ENCODE data around the gene KRTAP6-2. TPM values are rescaled to one million over a fixed set of nuclear protein-coding genes. Genes with fewer than 3 reads are reported as not detected.

KRTAP6-2 gene
- total RNA-seq: not detected

GRCh38 chr21:30598802-30599201 is at the start of gene KRTAP6-2:
Gene KRTAP6-2 (minus strand): TSS chr21:30598902. CDS start chr21:30598874, 28 bp downstream.
- CTCF ChIA-PET: no interaction called here
- POLR2A ChIA-PET: no interaction called here

- CTCF ChIA-PET: no interaction called here
- POLR2A ChIA-PET: no interaction called here
Measured at GRCh38 chr21:30646904-30647414, 48.3 kb upstream of the KRTAP6-2 start.

- ChIA-PET CTCF (no interaction called here), POLR2A (interaction anchor here (1.2 kb wide), 1 partner anchor 194 kb away, joined by 3 read pairs; no protein-coding TSS in a partner anchor)
Measured at GRCh38 chr21:30642564-30642963, 43.9 kb upstream of the KRTAP6-2 start, which contains the start of gene KRTAP20-3. Gene KRTAP20-3 (plus strand): TSS chr21:30642864.

DNA sequence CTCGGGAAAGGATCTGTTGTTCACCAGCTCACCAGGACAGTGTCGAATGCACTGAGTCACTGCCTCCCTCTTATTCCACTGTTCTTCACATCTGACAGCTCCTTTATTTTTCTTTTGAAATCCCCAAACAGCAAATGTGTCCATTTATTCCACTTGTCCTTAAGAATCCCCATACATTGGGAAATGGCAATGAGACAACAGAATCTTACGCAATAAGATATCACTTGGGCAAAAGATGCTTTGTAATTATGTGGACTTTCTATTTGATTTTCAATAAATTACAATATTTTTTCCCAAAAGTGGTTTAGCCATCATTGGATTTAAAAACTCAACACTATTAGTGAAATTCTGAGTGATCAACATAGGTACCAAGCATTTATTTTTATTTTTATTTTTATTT is 40.0 kb upstream of the KRTAP6-2 start:
- ChIA-PET CTCF (no interaction called here), POLR2A (no interaction called here)

DNA sequence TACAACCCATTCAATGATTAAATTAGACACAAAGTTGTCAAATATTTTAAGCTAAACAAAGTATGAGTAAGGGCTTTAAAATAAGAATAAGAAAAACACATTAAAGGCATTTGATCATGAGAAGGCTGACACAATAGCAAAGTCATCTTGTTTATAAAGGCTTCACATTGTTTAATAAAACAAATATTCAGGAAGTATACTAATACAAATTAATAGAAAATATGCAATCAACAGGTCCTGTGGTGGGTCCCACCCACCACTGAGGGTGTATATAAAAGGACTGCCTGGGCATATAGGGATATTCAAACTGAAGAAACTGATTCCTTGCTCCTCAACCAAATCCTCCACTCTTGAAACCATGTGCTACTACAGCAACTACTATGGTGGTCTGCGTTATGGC is 36.2 kb upstream of the KRTAP6-2 start, which contains the start of gene KRTAP20-2:
KRTAP20-2 (plus strand) TSS at position 301 of the 400 bp plus-strand sequence; CDS start at position 359, 58 bp downstream.
- ChIA-PET CTCF (no interaction called here), POLR2A (no interaction called here)

DNA sequence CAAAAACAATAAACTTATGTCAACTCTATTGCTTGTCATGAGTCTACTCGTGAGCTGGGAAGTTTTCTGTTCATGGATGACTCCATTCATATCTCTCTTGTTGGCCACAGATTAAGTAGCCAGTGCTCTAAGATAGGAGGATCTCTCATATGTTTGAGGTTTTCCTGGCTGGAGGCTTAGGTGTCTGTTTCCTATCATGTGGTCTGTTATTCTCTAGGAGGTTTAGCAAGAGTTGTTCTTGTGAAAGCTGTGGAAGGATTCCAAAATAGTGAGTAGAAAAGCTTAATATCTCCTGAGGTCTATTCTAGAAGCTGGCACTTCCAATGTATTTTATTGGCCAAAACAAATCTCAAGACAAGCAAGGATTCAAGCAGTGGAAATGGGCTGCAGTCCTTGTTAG is 30.5 kb upstream of the KRTAP6-2 start:
- CTCF ChIA-PET: no interaction called here
- POLR2A ChIA-PET: no interaction called here

- ChIA-PET CTCF (no interaction called here), POLR2A (no interaction called here)
Measured at GRCh38 chr21:30628109-30628508, 29.4 kb upstream of the KRTAP6-2 start.

- POLR2A ChIA-PET: no interaction called here
- CTCF ChIA-PET: no interaction called here
Measured at GRCh38 chr21:30625449-30626165, 26.9 kb upstream of the KRTAP6-2 start.

DNA sequence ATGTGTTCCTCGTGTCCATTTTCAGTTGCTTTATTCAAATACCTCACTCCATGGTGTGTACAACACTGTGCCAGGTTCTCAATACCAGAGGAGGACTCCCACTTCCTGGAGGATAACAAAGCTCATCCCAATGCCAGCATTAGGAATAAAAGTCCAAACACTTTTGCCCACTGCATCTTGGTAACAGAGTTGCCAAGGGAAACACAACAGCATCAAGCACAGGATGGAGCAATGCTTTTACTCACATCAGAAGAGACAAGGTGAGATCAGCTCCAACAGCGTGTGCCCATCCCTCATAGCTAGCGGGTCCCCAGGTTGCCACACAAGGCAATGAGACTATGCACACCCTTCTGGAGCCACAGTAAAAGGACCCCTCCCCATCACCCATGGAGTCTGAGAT is 24.7 kb upstream of the KRTAP6-2 start:
- ChIA-PET POLR2A (no interaction called here), CTCF (no interaction called here)

DNA sequence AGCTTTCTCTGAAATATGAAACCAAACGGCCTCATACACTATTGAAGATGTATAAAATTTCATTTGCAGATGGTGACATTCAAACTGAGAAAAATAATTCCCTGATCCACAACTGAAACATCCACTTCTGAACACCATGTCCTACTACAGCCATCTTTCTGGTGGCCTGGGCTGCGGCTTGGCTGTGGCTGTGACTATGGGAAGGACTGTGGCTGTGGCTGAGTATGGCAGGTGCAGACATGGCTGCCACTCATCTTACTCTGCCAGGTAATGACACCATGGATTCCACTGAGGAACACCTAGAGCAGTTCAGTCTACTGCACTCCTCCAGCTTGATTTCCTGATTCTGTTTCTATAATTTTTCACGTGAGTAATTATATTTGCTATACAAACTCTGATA is 21.8 kb upstream of the KRTAP6-2 start, which contains the start of gene KRTAP20-4:
KRTAP20-4 (plus strand) TSS at position 106 of the 400 bp plus-strand sequence.
- ChIA-PET CTCF (no interaction called here), POLR2A (interaction anchor here (0.5 kb wide), 1 partner anchor 447 kb away, joined by 3 read pairs; no protein-coding TSS in a partner anchor)

DNA sequence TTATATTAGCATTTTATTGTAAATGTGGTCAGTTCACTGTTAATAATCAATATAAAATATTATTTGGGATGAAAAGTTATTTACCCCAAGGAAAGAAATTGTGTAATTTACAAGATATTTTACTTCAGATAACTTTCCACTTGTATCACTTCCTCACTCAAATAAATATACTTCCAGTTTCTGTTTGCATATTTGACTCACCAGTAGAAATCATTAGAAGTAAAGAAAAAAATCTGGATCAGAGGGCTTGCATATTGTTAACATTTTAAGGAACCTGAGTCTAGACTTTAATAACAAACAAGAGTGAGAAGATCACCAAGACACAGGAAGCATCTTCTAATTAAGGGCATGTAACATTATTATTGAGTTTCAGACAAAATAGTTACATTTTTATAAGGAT is 21.4 kb upstream of the KRTAP6-2 start:
- POLR2A ChIA-PET: interaction anchor here (0.5 kb wide), 1 partner anchor 447 kb away, joined by 3 read pairs; no protein-coding TSS in a partner anchor
- CTCF ChIA-PET: no interaction called here

GRCh38 chr21:30616125-30616524 is 17.4 kb upstream of the KRTAP6-2 start, which contains the start of gene KRTAP20-1:
Gene KRTAP20-1 (plus strand): TSS chr21:30616425. CDS start chr21:30616455, 30 bp downstream.
- ChIA-PET CTCF (no interaction called here), POLR2A (no interaction called here)

DNA sequence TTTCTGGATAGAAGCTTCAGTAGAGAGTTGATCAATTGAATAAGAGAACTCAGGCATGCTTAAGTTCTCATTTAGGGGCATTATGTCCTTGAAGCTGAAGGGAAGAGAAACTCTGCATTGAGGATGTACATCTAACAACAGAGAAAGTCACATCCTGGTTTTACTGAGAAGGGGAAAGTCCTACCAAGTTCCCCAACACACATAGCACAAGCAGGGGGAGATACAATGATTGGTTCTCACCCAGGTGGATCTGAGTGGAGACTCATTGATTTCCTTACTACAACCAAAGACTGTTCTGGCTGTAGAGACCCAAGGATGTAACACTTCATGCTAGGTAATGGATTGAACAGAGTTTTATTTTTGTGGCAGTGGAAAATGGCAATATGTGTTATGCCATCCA is 16.5 kb upstream of the KRTAP6-2 start:
- ChIA-PET CTCF (no interaction called here), POLR2A (no interaction called here)

DNA sequence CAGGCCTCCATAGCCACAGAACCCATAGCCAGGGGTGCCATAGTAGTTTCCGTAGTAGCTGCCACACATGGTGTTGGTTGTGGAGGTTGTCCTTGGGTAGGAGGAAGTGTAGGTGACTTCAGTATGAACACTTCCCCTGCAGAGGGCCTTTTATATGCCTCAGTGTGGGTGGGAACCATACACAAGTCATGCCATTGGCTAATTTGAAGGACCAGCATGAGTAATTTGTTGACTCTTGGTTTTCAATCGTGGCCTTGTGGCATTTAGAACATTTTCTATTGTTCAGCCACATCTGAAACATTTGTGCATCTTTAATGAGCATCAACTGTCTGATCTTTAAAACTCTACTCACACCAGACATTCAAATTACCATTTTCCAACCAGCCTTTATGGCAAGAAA is 15.1 kb upstream of the KRTAP6-2 start, which contains the start of gene KRTAP6-1:
KRTAP6-1 (minus strand) TSS at position 95 of the 400 bp plus-strand sequence; CDS start at position 69, 26 bp downstream.
- POLR2A ChIA-PET: no interaction called here
- CTCF ChIA-PET: no interaction called here

DNA sequence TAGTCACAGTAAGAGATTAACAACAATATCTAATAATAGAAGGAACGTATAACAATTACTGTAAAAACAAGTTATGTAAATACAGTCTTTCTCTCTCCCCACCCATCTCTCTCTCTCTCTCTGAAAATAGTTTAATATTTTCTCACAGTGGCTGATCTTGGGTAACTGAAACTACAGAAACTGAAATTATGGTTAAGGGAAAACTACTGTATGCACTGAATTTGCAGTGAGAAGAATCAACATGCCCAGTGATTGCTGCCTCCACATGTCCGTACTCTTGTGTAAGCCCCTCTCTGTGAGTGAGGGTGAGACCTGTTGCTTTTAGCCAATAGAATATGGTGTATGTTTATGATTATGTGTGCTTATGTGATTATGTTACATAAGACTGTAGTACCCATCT is 13.4 kb upstream of the KRTAP6-2 start:
- CTCF ChIA-PET: no interaction called here
- POLR2A ChIA-PET: no interaction called here

DNA sequence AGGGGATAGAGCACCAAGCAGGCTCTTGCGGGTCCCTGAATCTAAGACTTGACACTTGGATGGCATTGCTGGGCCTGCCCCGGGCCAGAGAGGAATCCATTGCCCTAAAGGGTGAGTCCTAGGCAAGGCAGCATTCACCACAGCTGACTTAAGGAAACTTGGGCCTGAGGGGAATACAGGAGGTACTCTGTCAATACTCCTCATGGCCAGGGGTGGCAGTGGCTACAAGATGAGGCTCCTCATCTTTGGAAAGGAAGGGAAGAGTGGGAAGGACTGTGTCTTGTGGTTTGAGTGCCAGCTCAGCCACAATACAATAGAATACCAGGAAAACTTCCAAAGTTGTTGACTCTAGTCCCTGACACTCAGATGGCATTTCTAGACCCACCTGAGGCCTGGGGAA is 7.3 kb upstream of the KRTAP6-2 start:
- ChIA-PET POLR2A (no interaction called here), CTCF (no interaction called here)

DNA sequence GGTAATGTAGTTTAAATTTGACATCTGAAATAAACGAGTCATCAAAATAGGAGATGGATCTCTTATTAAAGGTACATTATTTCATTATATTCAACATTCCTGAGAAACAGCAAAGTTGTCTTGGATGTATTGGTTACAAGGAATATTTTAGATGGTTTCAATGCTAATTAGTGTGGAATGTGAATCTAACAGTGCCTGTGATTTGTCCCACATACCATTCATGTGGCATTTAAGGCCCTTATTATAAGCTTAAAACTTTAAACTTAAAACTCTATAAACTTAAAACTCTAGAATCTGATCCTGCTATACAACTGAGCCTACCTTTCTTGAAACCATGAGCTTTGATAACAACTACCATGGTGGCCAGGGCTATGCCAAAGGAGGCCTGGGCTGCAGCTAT is 2.1 kb upstream of the KRTAP6-2 start, which contains the start of gene KRTAP22-1:
KRTAP22-1 (plus strand) TSS at position 301 of the 400 bp plus-strand sequence.
- ChIA-PET POLR2A (no interaction called here), CTCF (no interaction called here)

GRCh38 chr21:30592140-30592539 is 6.6 kb downstream of the KRTAP6-2 start, which contains the start of gene KRTAP6-3:
Gene KRTAP6-3 (plus strand): TSS chr21:30592440. CDS start chr21:30592446, 6 bp downstream.
- ChIA-PET POLR2A (no interaction called here), CTCF (no interaction called here)

DNA sequence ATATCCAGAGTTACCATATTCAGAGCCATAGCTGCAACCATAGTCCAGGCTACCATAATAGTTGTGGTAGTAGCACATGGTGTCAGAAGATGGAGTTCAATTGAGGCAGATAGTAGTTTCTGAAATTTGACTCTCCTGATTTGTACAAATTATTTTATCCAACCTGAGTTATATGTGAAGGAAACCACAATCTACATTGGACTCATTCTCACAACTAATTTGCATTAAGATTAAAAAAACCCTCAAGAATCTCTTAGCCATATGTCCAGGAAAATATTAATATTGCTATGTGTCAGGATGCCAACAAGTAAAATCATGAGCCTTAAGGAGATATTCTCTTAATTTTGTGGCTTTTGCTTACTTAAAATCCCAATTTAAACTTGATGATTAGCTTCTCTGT is 8.4 kb downstream of the KRTAP6-2 start, which contains the start of gene KRTAP22-2:
KRTAP22-2 (minus strand) TSS at position 101 of the 400 bp plus-strand sequence.
- POLR2A ChIA-PET: no interaction called here
- CTCF ChIA-PET: no interaction called here

DNA sequence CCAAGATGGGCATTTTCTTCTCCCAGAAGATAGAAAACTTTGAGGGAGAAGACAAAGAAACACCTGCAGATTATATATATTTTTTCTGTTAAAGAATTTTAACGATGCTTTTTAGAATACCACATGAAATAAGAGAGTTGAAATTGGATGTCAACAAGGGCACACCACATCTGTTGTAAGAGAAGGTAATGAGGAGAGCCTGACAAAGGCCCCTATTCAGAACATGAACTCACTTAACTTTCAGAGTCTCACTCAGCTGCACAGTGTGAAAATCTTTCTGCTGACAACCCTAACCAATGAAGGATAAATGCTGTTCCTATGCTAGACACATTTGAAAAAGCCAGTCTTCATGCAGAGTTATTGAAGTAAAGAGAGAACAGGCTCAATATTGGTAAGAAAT is 15.8 kb downstream of the KRTAP6-2 start:
- CTCF ChIA-PET: no interaction called here
- POLR2A ChIA-PET: no interaction called here

GRCh38 chr21:30580132-30580531 is 18.6 kb downstream of the KRTAP6-2 start:
- ChIA-PET CTCF (no interaction called here), POLR2A (no interaction called here)

All from activated CD8-positive, alpha-beta memory T cell treated with anti-CD3 and anti-CD28 coated beads for 36 hours (primary cell).